ENCODE results near the gene HERC6.
"Not testable (repeated sequence)": the region's sequence is repeated elsewhere in the genome, so short reads cannot be mapped to it uniquely, and the experiment has no call there.

Gene HERC6

GRCh38 chr4:88378691-88379559, at the start of gene HERC6:
Gene HERC6, plus strand, starts transcription at chr4:88378852. Its CDS starts 70 bp downstream, at chr4:88378922.
- DNase-seq (ENCODE audit: low spot score) = peak; percentile 89

- DNase-seq (ENCODE audit: low spot score) = no peak
Observed at GRCh38 chr4:88333741-88334405, 44.8 kb upstream of the HERC6 start.

- peak; percentile 64 for DNase-seq (ENCODE audit: low spot score)
Observed at GRCh38 chr4:88335092-88335665, 43.5 kb upstream of the HERC6 start.

- peak; percentile 95 for DNase-seq (ENCODE audit: low spot score)
Observed at GRCh38 chr4:88341227-88342192, 37.1 kb upstream of the HERC6 start.

GRCh38 chr4:88346902-88347301, 31.8 kb upstream of the HERC6 start:
- DNase-seq (ENCODE audit: low spot score) = not testable (repeated sequence)

- DNase-seq (ENCODE audit: low spot score) = not testable (repeated sequence)
Observed at GRCh38 chr4:88348761-88349160, 29.9 kb upstream of the HERC6 start.

GRCh38 chr4:88350786-88351185, 27.9 kb upstream of the HERC6 start:
- DNase-seq (ENCODE audit: low spot score) = no peak

- no peak for DNase-seq (ENCODE audit: low spot score)
Observed at GRCh38 chr4:88352062-88352740, 26.5 kb upstream of the HERC6 start.

GRCh38 chr4:88353324-88353723, 25.3 kb upstream of the HERC6 start:
- DNase-seq (ENCODE audit: low spot score) = no peak

GRCh38 chr4:88356771-88357170, 21.9 kb upstream of the HERC6 start:
- DNase-seq (ENCODE audit: low spot score) = no peak

GRCh38 chr4:88357262-88357661, 21.4 kb upstream of the HERC6 start:
- DNase-seq (ENCODE audit: low spot score) = no peak

GRCh38 chr4:88359558-88359957, 19.1 kb upstream of the HERC6 start:
- no peak for DNase-seq (ENCODE audit: low spot score)

GRCh38 chr4:88360256-88360655, 18.4 kb upstream of the HERC6 start:
- DNase-seq (ENCODE audit: low spot score) = no peak

- no peak for DNase-seq (ENCODE audit: low spot score)
Observed at GRCh38 chr4:88360791-88361190, 17.9 kb upstream of the HERC6 start.

- not testable (repeated sequence) for DNase-seq (ENCODE audit: low spot score)
Observed at GRCh38 chr4:88361217-88361773, 17.4 kb upstream of the HERC6 start.

GRCh38 chr4:88366460-88366859, 12.2 kb upstream of the HERC6 start:
- DNase-seq (ENCODE audit: low spot score) = no peak

- no peak for DNase-seq (ENCODE audit: low spot score)
Observed at GRCh38 chr4:88367826-88368225, 10.8 kb upstream of the HERC6 start.

GRCh38 chr4:88369180-88369812, 9.4 kb upstream of the HERC6 start:
- DNase-seq (ENCODE audit: low spot score) = peak; percentile 68

- DNase-seq (ENCODE audit: low spot score) = no peak
Observed at GRCh38 chr4:88381123-88381522, 2.5 kb downstream of the HERC6 start.

- no peak for DNase-seq (ENCODE audit: low spot score)
Observed at GRCh38 chr4:88382621-88383020, 4.0 kb downstream of the HERC6 start.
